Measurements from ENCODE around the gene SIRPD.

DNA sequence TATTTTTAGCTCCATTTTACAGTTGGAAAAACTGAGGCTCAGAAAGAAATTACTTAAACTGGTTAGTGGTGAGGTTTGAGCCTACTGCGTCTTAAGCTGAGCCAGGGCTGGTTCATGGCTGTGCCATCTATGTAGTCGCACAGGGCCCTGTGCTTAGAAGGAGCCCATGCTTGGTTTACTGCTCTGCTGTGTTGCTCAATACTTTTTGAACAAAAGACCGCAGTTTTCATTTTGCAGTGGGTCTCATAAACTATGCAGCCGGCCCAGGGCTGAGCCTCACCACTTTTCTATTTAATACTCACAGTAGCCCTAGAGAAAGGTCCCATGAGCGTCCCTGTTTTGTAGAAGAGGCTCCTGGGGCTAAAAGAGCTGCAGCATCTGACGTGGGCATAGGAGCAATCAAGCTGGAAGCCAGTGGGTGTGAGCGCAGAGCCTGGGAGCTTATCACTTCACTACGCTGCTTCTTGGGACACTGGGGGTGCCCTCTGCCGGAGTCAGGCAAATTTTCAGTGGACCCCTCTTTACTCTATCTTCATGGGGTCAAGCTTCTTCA lies 66.8 kb downstream of the SIRPD start:
- TF ChIP-seq, protein P1, sequence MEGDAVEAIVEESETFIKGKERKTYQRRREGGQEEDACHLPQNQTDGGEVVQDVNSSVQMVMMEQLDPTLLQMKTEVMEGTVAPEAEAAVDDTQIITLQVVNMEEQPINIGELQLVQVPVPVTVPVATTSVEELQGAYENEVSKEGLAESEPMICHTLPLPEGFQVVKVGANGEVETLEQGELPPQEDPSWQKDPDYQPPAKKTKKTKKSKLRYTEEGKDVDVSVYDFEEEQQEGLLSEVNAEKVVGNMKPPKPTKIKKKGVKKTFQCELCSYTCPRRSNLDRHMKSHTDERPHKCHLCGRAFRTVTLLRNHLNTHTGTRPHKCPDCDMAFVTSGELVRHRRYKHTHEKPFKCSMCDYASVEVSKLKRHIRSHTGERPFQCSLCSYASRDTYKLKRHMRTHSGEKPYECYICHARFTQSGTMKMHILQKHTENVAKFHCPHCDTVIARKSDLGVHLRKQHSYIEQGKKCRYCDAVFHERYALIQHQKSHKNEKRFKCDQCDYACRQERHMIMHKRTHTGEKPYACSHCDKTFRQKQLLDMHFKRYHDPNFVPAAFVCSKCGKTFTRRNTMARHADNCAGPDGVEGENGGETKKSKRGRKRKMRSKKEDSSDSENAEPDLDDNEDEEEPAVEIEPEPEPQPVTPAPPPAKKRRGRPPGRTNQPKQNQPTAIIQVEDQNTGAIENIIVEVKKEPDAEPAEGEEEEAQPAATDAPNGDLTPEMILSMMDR (optimal IDR thresholded peaks at IDR 0.05 in 1 of 3, IDR thresholded peaks at IDR 0.05 in 1 of 3, conservative IDR thresholded peaks at IDR 0.05 in 1 of 3; ENCODE audit: extremely low read depth in 1 of 3, insufficient read depth in 2 of 3, low read length in 3 of 3), result no peak
- TF ChIP-seq EZH2 (IDR thresholded peaks at IDR 0.05; ENCODE audit: low read length), result no peak
